Peyer's patch (tissue), 4 donors: ENCODE results near the gene IFT122.

Experiments used
- POLR2A ChIP-seq, 2 donors: fragments of 450-650 bp; IDR thresholded peaks; one replicate each; pipeline ENCODE4 v1.5.1; 2017; ENCODE audit warnings: antibody characterized with exemption in 2 of 2, mild to moderate bottlenecking in 2 of 2, moderate library complexity in 2 of 2
- TF ChIP-seq, protein P1 (sequence below), 6 experiments: fragments of 450-650 bp in 4 of 6; fragments of 200-600 bp in 2 of 6; sonication (generic) in 1 of 6; IDR thresholded peaks; one replicate each; pipeline ENCODE4 v1.5.1; 2017 to 2019; ENCODE audit warnings: antibody characterized with exemption in 6 of 6, mild to moderate bottlenecking in 3 of 6, moderate library complexity in 1 of 6

DNA sequence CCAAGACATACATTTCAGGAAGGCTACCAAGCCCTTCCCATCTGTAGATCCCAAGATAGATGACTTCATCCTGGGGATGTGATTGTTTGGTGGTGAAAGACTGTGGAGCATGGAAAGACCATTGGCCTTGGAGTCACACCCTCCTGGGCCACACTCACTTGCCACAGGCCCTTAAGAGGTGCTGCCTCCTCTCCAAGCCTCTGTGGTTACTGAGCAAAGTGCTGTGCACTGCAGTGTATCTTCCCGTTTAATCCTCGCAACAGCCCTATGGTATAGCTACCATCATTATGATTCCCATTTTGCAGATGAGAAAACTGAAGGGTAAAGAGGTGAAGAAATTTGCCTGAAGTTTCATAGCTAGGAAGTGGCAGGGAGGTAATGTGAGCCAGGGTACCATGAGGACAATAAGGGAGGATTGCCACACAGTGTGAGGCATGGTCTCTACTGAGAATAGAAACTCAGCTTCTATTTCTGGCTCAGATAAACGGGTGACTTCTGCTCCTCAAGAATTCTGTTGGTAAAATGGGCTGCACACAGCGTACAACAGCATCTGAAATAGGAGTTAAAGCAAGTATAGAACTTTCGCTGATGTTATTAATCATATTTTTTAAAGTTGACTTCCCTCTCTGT, 64.6 kb downstream of the IFT122 start:
- TF ChIP-seq, protein P1, sequence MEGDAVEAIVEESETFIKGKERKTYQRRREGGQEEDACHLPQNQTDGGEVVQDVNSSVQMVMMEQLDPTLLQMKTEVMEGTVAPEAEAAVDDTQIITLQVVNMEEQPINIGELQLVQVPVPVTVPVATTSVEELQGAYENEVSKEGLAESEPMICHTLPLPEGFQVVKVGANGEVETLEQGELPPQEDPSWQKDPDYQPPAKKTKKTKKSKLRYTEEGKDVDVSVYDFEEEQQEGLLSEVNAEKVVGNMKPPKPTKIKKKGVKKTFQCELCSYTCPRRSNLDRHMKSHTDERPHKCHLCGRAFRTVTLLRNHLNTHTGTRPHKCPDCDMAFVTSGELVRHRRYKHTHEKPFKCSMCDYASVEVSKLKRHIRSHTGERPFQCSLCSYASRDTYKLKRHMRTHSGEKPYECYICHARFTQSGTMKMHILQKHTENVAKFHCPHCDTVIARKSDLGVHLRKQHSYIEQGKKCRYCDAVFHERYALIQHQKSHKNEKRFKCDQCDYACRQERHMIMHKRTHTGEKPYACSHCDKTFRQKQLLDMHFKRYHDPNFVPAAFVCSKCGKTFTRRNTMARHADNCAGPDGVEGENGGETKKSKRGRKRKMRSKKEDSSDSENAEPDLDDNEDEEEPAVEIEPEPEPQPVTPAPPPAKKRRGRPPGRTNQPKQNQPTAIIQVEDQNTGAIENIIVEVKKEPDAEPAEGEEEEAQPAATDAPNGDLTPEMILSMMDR (IDR thresholded peaks at IDR 0.05), result no peak
- TF ChIP-seq POLR2A (IDR thresholded peaks at IDR 0.05), result no peak
